Esophagus squamous epithelium (tissue), 4 donors: ENCODE data around the gene RPGRIP1L.

Experiments
- POLR2A ChIP-seq, 4 donors: fragments of 450-650 bp; IDR thresholded peaks; one replicate each; pipeline ENCODE4 v1.6.1; 2017; ENCODE audit warnings: antibody characterized with exemption in 4 of 4, mild to moderate bottlenecking in 4 of 4, moderate library complexity in 3 of 4
- TF ChIP-seq, protein P1 (sequence below), 6 experiments: fragments of 450-650 bp in 4 of 6; fragments of 200-600 bp in 2 of 6; sonication (generic) in 2 of 6; IDR thresholded peaks; one replicate each; pipeline ENCODE4 v1.5.1; 2016 to 2019; ENCODE audit warnings: antibody characterized with exemption in 6 of 6, mild to moderate bottlenecking in 4 of 6, moderate library complexity in 4 of 6

GRCh38 chr16:53646506-53646905, 57.2 kb downstream of the RPGRIP1L start:
- TF ChIP-seq, protein P1, sequence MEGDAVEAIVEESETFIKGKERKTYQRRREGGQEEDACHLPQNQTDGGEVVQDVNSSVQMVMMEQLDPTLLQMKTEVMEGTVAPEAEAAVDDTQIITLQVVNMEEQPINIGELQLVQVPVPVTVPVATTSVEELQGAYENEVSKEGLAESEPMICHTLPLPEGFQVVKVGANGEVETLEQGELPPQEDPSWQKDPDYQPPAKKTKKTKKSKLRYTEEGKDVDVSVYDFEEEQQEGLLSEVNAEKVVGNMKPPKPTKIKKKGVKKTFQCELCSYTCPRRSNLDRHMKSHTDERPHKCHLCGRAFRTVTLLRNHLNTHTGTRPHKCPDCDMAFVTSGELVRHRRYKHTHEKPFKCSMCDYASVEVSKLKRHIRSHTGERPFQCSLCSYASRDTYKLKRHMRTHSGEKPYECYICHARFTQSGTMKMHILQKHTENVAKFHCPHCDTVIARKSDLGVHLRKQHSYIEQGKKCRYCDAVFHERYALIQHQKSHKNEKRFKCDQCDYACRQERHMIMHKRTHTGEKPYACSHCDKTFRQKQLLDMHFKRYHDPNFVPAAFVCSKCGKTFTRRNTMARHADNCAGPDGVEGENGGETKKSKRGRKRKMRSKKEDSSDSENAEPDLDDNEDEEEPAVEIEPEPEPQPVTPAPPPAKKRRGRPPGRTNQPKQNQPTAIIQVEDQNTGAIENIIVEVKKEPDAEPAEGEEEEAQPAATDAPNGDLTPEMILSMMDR (IDR thresholded peaks at IDR 0.05), result no peak
- no peak for TF ChIP-seq POLR2A (IDR thresholded peaks at IDR 0.05)
